Right lobe of liver (tissue), 4 donors: ENCODE measurements around the gene SLC35B4.

Experiments used
- CTCF ChIP-seq, 4 donors: fragments of 200-600 bp in 3 of 4; fragments of 450-650 bp in 1 of 4; IDR thresholded peaks; one replicate each; pipeline versions ENCODE4 v1.5.1 to v1.8.0; 2016 to 2022; ENCODE audit warnings: antibody characterized with exemption in 4 of 4, mild to moderate bottlenecking in 2 of 4
- POLR2A ChIP-seq: fragments of 450-650 bp; IDR thresholded peaks from one replicate; pipeline ENCODE4 v1.6.1; 2017; ENCODE audit warnings: antibody characterized with exemption, mild to moderate bottlenecking
- donor health status: DM: no; HTN: no; CAD: no.
- donor health status: DM: no; HTN: no; CAD: no.
- donor health status: DM: no; HTN: yes; CAD: no.

DNA sequence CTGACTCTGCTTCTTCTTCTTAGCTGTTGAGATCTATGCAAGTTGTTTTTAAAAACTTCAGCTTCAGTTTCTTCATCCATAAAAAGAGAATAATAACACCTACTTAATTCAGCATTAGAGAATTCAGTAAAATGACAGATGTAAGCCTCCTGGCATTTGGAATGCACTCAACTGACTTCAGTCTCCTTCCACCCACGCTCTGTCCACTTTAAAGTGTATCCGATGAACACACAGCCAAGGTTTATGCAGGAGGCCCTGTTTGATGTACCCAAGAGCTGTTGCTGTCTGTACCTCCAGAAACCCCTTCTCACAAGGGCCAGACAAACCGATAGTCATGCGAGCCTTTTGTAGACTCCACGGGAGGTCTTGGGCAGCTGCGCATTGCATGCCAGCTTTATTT lies 27.1 kb upstream of the SLC35B4 start:
- TF ChIP-seq POLR2A: no peak
- TF ChIP-seq CTCF (IDR thresholded peaks at IDR 0.05): no peak
